ENCODE measurements around the gene PRKCA. TPM values are rescaled to one million over a fixed set of nuclear protein-coding genes. Genes with fewer than 3 reads are reported as not detected.

PRKCA gene
- total and polyA plus RNA-seq, 2 donors (not counting 3 experiments of a cell fraction or from before 2014, with no cell fraction given): 7.5 to 34.2 TPM

DNA sequence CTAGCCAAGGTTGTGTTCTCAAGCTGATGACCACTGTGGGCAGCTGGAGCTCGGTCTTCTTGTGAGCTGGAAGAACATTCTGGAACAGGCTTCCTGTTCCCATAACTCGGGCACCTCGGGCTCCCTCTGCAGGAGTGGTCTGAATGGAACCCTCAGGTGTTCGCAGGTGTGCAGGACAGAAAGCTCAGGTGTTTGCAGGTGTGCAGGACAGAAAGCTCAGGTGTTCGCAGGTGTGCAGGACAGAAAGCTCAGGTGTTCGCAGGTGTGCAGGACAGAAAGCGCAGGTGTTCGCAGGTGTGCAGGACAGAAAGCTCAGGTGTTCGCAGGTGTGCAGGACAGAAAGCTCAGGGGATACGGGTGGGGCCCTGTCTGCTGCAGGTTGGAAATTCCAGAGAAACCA, 423.5 kb downstream of the PRKCA start:
- no TSS peak for BruUV-seq (replicated peaks)

DNA sequence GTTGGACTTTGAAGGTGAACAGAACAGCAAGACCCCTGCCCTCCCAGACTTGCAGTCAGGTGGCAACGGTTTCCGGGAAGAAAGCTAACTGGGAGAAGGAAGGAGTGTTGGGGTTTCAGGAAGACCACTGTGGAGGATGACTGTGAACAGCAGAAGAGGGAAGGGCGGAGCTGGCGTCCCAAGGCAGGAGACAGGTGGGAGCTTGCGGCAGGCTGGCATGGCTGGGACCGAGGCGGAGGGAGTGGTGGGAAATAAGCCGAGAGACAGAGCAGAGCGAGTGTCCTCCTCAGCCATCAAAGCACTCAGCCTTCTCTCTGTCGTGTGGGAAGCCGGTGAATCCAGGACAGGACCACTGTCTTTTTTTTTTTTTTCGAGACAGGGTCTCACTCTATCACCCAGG, 424.0 kb downstream of the PRKCA start:
- no peak overlapping the region for H2AFZ ChIP-seq (ENCODE audit: low read depth, low read length)
- no TSS peak for BruUV-seq (replicated peaks)
- H4K20me1 ChIP-seq (replicated peaks; ENCODE audit: control insufficient read depth, extremely low read depth, insufficient read depth, low read length): no peaks in the 10 kb centered on the region
- no peak for FAIRE-seq
- no peaks in the 10 kb centered on the region for H3K4me1 ChIP-seq (ENCODE audit: control insufficient read depth, extremely low read depth, insufficient read depth, low read length)
- CTCF ChIA-PET: interaction anchor here (5.1 kb wide), 1 partner anchor 12 kb away, joined by 29 read pairs; no protein-coding TSS in a partner anchor
- H3K27ac ChIP-seq (ENCODE audit: insufficient read depth, low read depth, low read length): no peak overlapping the region
- TF ChIP-seq POLR2AphosphoS5 (IDR thresholded peaks at IDR 0.05; ENCODE audit: insufficient read depth, low read depth, low read length) (no peak), POLR2A (IDR thresholded peaks at IDR 0.05; ENCODE audit: low read depth, low read length) (no peak), FOS (IDR thresholded peaks at IDR 0.05; ENCODE audit: borderline replicate concordance, insufficient read depth, low read length) (no peak), JUN (IDR thresholded peaks at IDR 0.05; ENCODE audit: borderline replicate concordance, insufficient read depth, insufficient read length, low read depth) (no peak), GATA2 (IDR thresholded peaks at IDR 0.05; ENCODE audit: insufficient read depth, insufficient read length, low read depth, low read length) (no peak), MYC (IDR thresholded peaks at IDR 0.05; ENCODE audit: low read depth, low read length) (no peak), EZH2 (IDR thresholded peaks at IDR 0.05; ENCODE audit: borderline replicate concordance, low read depth, low read length, severe bottlenecking) (no peak)
- TF ChIP-seq, protein P1, sequence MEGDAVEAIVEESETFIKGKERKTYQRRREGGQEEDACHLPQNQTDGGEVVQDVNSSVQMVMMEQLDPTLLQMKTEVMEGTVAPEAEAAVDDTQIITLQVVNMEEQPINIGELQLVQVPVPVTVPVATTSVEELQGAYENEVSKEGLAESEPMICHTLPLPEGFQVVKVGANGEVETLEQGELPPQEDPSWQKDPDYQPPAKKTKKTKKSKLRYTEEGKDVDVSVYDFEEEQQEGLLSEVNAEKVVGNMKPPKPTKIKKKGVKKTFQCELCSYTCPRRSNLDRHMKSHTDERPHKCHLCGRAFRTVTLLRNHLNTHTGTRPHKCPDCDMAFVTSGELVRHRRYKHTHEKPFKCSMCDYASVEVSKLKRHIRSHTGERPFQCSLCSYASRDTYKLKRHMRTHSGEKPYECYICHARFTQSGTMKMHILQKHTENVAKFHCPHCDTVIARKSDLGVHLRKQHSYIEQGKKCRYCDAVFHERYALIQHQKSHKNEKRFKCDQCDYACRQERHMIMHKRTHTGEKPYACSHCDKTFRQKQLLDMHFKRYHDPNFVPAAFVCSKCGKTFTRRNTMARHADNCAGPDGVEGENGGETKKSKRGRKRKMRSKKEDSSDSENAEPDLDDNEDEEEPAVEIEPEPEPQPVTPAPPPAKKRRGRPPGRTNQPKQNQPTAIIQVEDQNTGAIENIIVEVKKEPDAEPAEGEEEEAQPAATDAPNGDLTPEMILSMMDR (IDR thresholded peaks at IDR 0.05; ENCODE audit: extremely low read depth in 1 of 2, insufficient read depth in 1 of 2, low read depth in 1 of 2, low read length in 2 of 2): no peak
- TF ChIP-seq, protein P2, sequence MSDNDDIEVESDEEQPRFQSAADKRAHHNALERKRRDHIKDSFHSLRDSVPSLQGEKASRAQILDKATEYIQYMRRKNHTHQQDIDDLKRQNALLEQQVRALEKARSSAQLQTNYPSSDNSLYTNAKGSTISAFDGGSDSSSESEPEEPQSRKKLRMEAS (IDR thresholded peaks at IDR 0.05; ENCODE audit: insufficient read depth, insufficient read length): no peak
- dilution Hi-C loops (cut with MboI; ENCODE audit: extremely low pct_ligation_motif_present, low sequenced_read_pairs): no loop called here
- H3K27me3 ChIP-seq (ENCODE audit: control insufficient read depth in 2 of 2, insufficient read depth in 2 of 2, low read length in 2 of 2): no peaks in the 10 kb centered on the region
- H3K79me2 ChIP-seq (ENCODE audit: control insufficient read depth, insufficient read depth, low read length): no peaks in the 10 kb centered on the region
- intact Hi-C loops (cut with micrococcal nuclease): no loop called here
- H3K4me3 ChIP-seq (replicated peaks in 1 of 3; ENCODE audit: insufficient read depth in 1 of 3, low read depth in 1 of 3, low read length in 3 of 3): no peak overlapping the region
- H3K36me3 ChIP-seq (ENCODE audit: control insufficient read depth in 2 of 2, extremely low read depth in 1 of 2, insufficient read depth in 2 of 2, low read length in 2 of 2): no peaks in the 10 kb centered on the region
- no peak overlapping the region for H3K9ac ChIP-seq (replicated peaks; ENCODE audit: extremely low read depth, insufficient read depth, low read length)
- POLR2A ChIA-PET: no interaction called here
- no peak for DNase-seq (ENCODE audit: low read depth, low spot score)
- H3K9me1 ChIP-seq (replicated peaks; ENCODE audit: control insufficient read depth, extremely low read depth, insufficient read depth, low read length): no peaks in the 10 kb centered on the region
- H3K9me3 ChIP-seq (replicated peaks; ENCODE audit: control insufficient read depth, insufficient read depth, low read length): no peaks in the 10 kb centered on the region
- H3K4me2 ChIP-seq (ENCODE audit: insufficient read depth, low read length): no peak overlapping the region

More for the DNA sequence above, 423.5 kb downstream of the PRKCA start:
- CTCF ChIA-PET: interaction anchor here (1.7 to 5.1 kb wide), 2 partner anchors 12 to 179 kb away, joined by 13 to 29 read pairs; no protein-coding TSS in a partner anchor
- FAIRE-seq: no peak
- dilution Hi-C loops (cut with MboI; ENCODE audit: extremely low pct_ligation_motif_present, low sequenced_read_pairs) (no loop called here), intact Hi-C loops (cut with micrococcal nuclease) (no loop called here)
- no peak overlapping the region for H3K27ac ChIP-seq (ENCODE audit: insufficient read depth, low read depth, low read length)
- TF ChIP-seq EZH2 (IDR thresholded peaks at IDR 0.05; ENCODE audit: borderline replicate concordance, low read depth, low read length, severe bottlenecking) (no peak), POLR2AphosphoS5 (IDR thresholded peaks at IDR 0.05; ENCODE audit: insufficient read depth, low read depth, low read length) (no peak), GATA2 (IDR thresholded peaks at IDR 0.05; ENCODE audit: insufficient read depth, insufficient read length, low read depth, low read length) (no peak)
- TF ChIP-seq, protein P1 (IDR thresholded peaks at IDR 0.05; ENCODE audit: extremely low read depth in 1 of 2, insufficient read depth in 1 of 2, low read depth in 1 of 2, low read length in 2 of 2): no peak
- no peaks in the 10 kb centered on the region for H3K36me3 ChIP-seq (ENCODE audit: control insufficient read depth in 2 of 2, extremely low read depth in 1 of 2, insufficient read depth in 2 of 2, low read length in 2 of 2)
- no peaks in the 10 kb centered on the region for H3K9me1 ChIP-seq (replicated peaks; ENCODE audit: control insufficient read depth, extremely low read depth, insufficient read depth, low read length)
- no peaks in the 10 kb centered on the region for H3K79me2 ChIP-seq (ENCODE audit: control insufficient read depth, insufficient read depth, low read length)
- H3K9ac ChIP-seq (replicated peaks; ENCODE audit: extremely low read depth, insufficient read depth, low read length): no peak overlapping the region
- no peak overlapping the region for H3K4me3 ChIP-seq (replicated peaks in 1 of 3; ENCODE audit: insufficient read depth in 1 of 3, low read depth in 1 of 3, low read length in 3 of 3)
- no peak overlapping the region for H2AFZ ChIP-seq (ENCODE audit: low read depth, low read length)
- no peaks in the 10 kb centered on the region for H3K27me3 ChIP-seq (ENCODE audit: control insufficient read depth in 2 of 2, insufficient read depth in 2 of 2, low read length in 2 of 2)
- H3K9me3 ChIP-seq (replicated peaks; ENCODE audit: control insufficient read depth, insufficient read depth, low read length): no peaks in the 10 kb centered on the region
- DNase-seq (ENCODE audit: low read depth, low spot score): no peak
- no peak overlapping the region for H3K4me2 ChIP-seq (ENCODE audit: insufficient read depth, low read length)
- H3K4me1 ChIP-seq (ENCODE audit: control insufficient read depth, extremely low read depth, insufficient read depth, low read length): no peaks in the 10 kb centered on the region
- POLR2A ChIA-PET: no interaction called here
- H4K20me1 ChIP-seq (replicated peaks; ENCODE audit: control insufficient read depth, extremely low read depth, insufficient read depth, low read length): no peaks in the 10 kb centered on the region

Data from endothelial cell of umbilical vein (primary cell).